ENCODE measurements around the gene SH3D21. TPM values are rescaled to one million over a fixed set of nuclear protein-coding genes. Genes with fewer than 3 reads are reported as not detected.

The SH3D21 gene
- total RNA-seq, 1 experiment from 2014 or later: 3.3 TPM

DNA sequence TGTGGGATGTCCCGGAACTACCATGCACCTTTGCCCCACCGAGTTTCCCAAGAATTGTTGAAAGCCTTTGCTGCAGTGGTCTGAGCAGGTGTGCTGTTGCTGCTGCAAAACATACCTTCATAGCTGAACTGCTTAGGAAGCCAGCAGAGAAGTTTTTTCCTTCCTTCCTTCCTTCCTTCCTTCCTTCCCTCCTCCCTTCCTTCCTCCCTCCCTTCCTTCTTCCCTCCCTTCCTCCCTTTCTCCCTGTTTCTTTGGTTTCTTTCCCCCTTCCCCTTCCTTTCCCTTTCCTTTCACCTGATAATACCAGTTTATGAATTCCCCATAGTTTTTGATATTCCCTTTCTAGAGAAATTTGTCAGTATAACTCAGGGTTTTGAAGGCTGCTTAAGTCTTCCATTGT lies 10.8 kb upstream of the SH3D21 start:
- H3K4me1 Mint-ChIP-seq (ENCODE audit: insufficient read depth, unreplicated experiment): peaks cover 16% of the 10 kb centered on the region
- H3K36me3 Mint-ChIP-seq (ENCODE audit: insufficient read depth, unreplicated experiment): peaks cover 100% of the 10 kb centered on the region
- DNase-seq (ENCODE audit: unreplicated experiment): no peak
- H3K9me3 Mint-ChIP-seq (ENCODE audit: unreplicated experiment): no peaks in the 10 kb centered on the region
- POLR2A ChIA-PET: interaction anchor here (1.1 to 1.8 kb wide), 3 partner anchors 10 to 37 kb away, joined by 3 to 6 read pairs (median 4); partner anchors contain the start of gene SH3D21
- H3K27me3 Mint-ChIP-seq (ENCODE audit: insufficient read depth, unreplicated experiment): no peaks in the 10 kb centered on the region
- intact Hi-C loops (cut with micrococcal nuclease): no loop called here
- no TSS peak for BruUV-seq (replicated peaks)
- H3K27ac Mint-ChIP-seq (ENCODE audit: low read depth, unreplicated experiment): peak overlapping the region; percentile 9
- CTCF ChIA-PET: no interaction called here
- TF ChIP-seq, protein P1, sequence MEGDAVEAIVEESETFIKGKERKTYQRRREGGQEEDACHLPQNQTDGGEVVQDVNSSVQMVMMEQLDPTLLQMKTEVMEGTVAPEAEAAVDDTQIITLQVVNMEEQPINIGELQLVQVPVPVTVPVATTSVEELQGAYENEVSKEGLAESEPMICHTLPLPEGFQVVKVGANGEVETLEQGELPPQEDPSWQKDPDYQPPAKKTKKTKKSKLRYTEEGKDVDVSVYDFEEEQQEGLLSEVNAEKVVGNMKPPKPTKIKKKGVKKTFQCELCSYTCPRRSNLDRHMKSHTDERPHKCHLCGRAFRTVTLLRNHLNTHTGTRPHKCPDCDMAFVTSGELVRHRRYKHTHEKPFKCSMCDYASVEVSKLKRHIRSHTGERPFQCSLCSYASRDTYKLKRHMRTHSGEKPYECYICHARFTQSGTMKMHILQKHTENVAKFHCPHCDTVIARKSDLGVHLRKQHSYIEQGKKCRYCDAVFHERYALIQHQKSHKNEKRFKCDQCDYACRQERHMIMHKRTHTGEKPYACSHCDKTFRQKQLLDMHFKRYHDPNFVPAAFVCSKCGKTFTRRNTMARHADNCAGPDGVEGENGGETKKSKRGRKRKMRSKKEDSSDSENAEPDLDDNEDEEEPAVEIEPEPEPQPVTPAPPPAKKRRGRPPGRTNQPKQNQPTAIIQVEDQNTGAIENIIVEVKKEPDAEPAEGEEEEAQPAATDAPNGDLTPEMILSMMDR (IDR thresholded peaks at IDR 0.05; ENCODE audit: unreplicated experiment): no peak
- no peak overlapping the region for H3K4me3 Mint-ChIP-seq (ENCODE audit: unreplicated experiment)

DNA sequence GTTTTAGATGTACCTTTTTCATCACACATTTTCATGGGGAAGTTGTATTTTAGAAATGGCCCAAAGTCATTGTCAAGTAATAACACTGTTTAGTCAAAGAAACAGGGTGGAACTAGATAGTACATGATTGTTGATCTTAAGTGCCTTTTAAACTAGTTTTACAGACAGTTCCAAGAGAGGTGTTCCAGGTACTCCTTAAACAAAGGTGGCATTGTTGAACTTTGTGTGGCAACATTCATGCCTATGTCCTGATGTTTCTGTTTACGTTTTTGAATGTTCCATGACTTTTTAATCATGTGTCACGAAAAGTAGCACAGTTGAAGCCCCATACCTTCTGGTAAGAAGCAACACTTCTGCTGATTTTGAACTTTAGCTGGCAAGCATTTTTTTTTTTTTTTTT lies 9.1 kb upstream of the SH3D21 start:
- ChIA-PET POLR2A (no interaction called here), CTCF (interaction anchor here (0.9 to 1.5 kb wide), 3 partner anchors 10 to 46 kb away, joined by 4 to 7 read pairs (median 7); no protein-coding TSS in a partner anchor)
- Mint-ChIP-seq H3K9me3 (ENCODE audit: unreplicated experiment) (no peaks in the 10 kb centered on the region), H3K27ac (ENCODE audit: low read depth, unreplicated experiment) (no peak overlapping the region), H3K4me1 (ENCODE audit: insufficient read depth, unreplicated experiment) (peaks cover 13% of the 10 kb centered on the region), H3K27me3 (ENCODE audit: insufficient read depth, unreplicated experiment) (no peaks in the 10 kb centered on the region), H3K36me3 (ENCODE audit: insufficient read depth, unreplicated experiment) (peaks cover 99% of the 10 kb centered on the region), H3K4me3 (ENCODE audit: unreplicated experiment) (no peak overlapping the region)
- intact Hi-C loops (cut with micrococcal nuclease): no loop called here
- TF ChIP-seq, protein P1 (IDR thresholded peaks at IDR 0.05; ENCODE audit: unreplicated experiment): no peak
- DNase-seq (ENCODE audit: unreplicated experiment): no peak
- BruUV-seq (replicated peaks): no TSS peak

DNA sequence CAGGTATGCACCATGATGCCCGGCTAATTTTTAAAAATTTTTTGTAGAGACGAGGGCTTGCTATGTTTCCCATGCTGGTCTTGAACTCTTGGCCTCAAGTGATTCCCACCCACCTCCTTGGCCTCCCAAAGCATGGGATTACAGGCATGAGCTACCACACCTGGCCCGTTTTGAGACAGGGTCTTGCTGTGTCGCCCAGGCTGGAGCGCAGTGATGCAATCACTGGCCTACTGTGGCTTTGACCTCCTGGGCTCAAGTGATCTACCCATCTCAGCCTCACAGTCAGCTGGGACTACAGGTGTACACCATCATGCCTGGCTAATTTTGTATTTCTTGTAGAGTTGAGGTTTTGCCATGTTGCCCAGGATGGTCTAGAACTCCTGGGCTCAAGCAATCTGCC lies 7.5 kb upstream of the SH3D21 start:
- Mint-ChIP-seq H3K36me3 (ENCODE audit: insufficient read depth, unreplicated experiment) (peaks cover 99% of the 10 kb centered on the region), H3K4me1 (ENCODE audit: insufficient read depth, unreplicated experiment) (peaks cover 13% of the 10 kb centered on the region), H3K27me3 (ENCODE audit: insufficient read depth, unreplicated experiment) (no peaks in the 10 kb centered on the region), H3K27ac (ENCODE audit: low read depth, unreplicated experiment) (no peak overlapping the region), H3K4me3 (ENCODE audit: unreplicated experiment) (no peak overlapping the region), H3K9me3 (ENCODE audit: unreplicated experiment) (no peaks in the 10 kb centered on the region)
- ChIA-PET POLR2A (interaction anchor here (1.2 kb wide), 1 partner anchor 9 kb away, joined by 3 read pairs; no protein-coding TSS in a partner anchor), CTCF (interaction anchor here (0.5 to 2.8 kb wide), 9 partner anchors 9 to 1180 kb away, joined by 3 to 17 read pairs (median 6); no protein-coding TSS in a partner anchor)
- no TSS peak for BruUV-seq (replicated peaks)
- no peak for DNase-seq (ENCODE audit: unreplicated experiment)
- TF ChIP-seq, protein P1 (IDR thresholded peaks at IDR 0.05; ENCODE audit: unreplicated experiment): no peak
- intact Hi-C loops (cut with micrococcal nuclease): no loop called here

DNA sequence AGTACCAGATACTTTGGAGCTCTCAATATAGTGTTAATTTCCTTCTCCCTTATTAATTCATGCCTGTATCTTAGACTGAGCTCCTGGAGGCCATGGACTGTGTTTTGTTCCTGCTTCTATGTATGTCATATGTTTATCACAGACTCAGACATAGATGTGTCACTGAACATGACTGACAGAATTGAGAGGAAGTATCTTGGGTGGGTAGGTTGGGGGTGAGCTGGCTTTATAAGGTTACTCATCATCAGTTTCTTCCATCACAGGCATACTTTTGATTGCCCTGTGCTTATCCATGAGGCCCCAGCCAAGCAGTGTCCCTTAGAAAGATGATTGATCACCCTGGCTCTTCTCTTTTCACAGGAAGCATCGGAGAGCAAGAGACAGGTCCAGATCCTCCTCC lies 5.6 kb upstream of the SH3D21 start:
- Mint-ChIP-seq H3K27ac (ENCODE audit: low read depth, unreplicated experiment) (peak overlapping the region; percentile 67), H3K36me3 (ENCODE audit: insufficient read depth, unreplicated experiment) (peaks cover 99% of the 10 kb centered on the region), H3K4me1 (ENCODE audit: insufficient read depth, unreplicated experiment) (peaks cover 13% of the 10 kb centered on the region), H3K9me3 (ENCODE audit: unreplicated experiment) (no peaks in the 10 kb centered on the region), H3K4me3 (ENCODE audit: unreplicated experiment) (no peak overlapping the region), H3K27me3 (ENCODE audit: insufficient read depth, unreplicated experiment) (no peaks in the 10 kb centered on the region)
- no TSS peak for BruUV-seq (replicated peaks)
- ChIA-PET POLR2A (interaction anchor here (0.6 to 1.8 kb wide), 15 partner anchors 9 to 198 kb away, joined by 3 to 14 read pairs (median 4); partner anchors contain the start of genes OSCP1, THRAP3 and TRAPPC3), CTCF (interaction anchor here (0.6 to 2.8 kb wide), 24 partner anchors 9 to 1142 kb away, joined by 3 to 25 read pairs (median 5); partner anchors contain the start of genes THRAP3 and TRAPPC3)
- TF ChIP-seq, protein P1 (IDR thresholded peaks at IDR 0.05; ENCODE audit: unreplicated experiment): no peak
- intact Hi-C loops (cut with micrococcal nuclease): no loop called here
- no peak for DNase-seq (ENCODE audit: unreplicated experiment)

Data from MCF 10A (cell line).